Measurements from ENCODE around the gene LCE3A.

- TF ChIP-seq CTCF (IDR thresholded peaks at IDR 0.05) (no peak), POLR2A (IDR thresholded peaks at IDR 0.05) (no peak)
Measured at GRCh38 chr1:152585586-152585985, 37.3 kb downstream of the LCE3A start.

Data from heart left ventricle (tissue), 13 donors.